H4 (cell line): ENCODE data around the gene KCNK2. TPM values are rescaled to one million over a fixed set of nuclear protein-coding genes. Genes with fewer than 3 reads are reported as not detected.

Experiments used
- DNase-seq: peaks from one replicate; pipeline ENCODE4 v3.0.0-alpha.2; 2015; ENCODE audit warnings: low spot score
- total RNA-seq: library from RNA; depleted of rRNA; stranded (reverse); fragments of >200 nt; shearing (Covaris generic); gene quantifications from 2 replicates; pipeline ENCODE4 v1.2.3, GENCODE V29; 2014; rRNA removed

KCNK2 gene, protein sequence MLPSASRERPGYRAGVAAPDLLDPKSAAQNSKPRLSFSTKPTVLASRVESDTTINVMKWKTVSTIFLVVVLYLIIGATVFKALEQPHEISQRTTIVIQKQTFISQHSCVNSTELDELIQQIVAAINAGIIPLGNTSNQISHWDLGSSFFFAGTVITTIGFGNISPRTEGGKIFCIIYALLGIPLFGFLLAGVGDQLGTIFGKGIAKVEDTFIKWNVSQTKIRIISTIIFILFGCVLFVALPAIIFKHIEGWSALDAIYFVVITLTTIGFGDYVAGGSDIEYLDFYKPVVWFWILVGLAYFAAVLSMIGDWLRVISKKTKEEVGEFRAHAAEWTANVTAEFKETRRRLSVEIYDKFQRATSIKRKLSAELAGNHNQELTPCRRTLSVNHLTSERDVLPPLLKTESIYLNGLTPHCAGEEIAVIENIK
- 0.60 and 1.7 TPM in 2 replicates for total RNA-seq

DNA sequence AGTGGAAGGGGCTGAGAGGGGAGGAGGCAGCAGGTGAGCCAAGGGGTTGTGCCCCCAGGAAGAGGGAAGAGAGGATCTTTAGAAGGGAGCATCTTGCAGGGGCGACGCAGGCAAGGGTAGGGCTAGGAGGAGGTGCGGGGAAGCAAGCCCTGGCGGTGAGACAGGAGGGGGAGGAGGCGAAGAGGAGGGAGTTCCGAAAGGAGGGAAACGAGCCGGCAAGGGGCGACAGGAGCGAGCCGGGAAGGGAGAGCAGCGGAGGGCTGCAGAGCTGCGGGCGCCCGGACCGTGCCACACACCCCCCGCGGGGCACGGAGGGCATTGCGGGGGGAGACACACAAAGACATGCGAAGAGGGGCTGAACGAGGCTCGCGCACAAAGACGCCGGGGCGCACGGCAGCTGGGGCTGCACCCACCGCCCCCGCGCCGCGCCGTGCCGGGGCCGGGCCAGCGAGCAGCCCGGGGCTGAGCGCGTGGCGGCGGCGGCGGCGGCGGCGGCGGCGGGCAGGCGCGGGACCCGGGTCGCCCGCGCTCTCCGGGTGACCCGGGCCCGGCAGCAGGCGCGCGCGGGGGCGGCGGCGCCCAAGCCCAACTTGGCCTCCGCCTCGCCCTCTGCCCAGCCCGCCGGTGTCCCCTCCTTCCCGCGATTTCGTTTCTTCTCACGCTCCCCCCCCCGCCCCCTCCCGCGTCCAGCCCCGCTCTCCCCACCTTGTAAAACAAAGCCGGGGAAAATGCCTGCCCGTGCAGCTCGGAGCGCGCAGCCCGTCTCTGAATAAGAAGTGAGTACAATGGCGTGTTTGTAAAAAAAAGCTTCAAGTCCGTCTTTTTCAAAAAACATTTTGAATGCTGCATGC is at the start of gene KCNK2:
Gene KCNK2 (plus strand): TSS at position 206 of the 851 bp plus-strand sequence. CDS start 649 bp downstream, outside the sequence.
- DNase-seq, result no peak

DNA sequence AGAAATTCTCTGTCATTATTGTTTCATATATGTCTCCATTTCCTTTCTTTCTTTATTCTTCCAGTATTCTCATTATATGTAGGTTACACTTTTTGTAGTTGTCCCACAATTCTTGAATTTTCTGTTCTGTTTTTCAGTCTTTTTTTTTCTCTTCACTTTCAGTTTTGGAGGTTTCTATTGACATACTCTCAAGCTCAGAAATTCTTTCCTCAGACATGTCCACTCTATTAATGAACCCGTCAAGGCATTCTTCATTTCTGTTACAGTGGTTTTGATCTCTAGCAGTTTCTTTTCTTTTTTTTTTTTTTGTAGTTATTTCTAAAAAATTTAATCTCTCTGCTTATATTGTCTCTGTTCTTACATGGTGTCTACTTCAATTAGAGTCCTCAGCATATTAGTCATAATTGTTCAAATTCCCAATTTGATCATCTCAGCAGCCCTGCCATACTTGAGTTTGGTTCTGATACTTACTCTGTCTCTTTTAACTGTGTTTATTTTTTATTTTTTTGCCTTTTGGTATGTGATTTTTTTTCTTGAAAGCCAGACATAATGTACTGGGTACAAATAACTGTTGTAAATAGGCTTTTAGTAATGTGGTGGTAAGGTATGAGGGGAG is 49.5 kb upstream of the KCNK2 start:
- no peak for DNase-seq

DNA sequence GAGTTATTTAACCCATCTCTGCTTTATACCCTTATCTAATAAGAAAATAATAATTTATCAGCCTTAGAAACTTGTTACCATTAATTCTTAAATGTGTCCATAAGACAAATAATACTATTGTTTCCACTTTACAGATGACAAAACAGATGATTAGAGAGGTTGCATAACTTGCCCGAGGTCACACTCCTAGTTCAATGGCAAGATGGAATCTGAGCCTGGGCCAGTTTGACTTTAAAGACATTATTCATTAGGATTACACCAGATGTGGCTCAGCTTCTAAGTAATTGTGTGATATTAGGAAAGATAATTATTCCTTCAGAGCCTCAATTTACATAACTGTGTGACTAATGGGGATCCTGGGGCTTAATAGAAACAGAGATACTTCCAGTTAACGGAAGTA is 42.3 kb upstream of the KCNK2 start:
- no peak for DNase-seq

DNA sequence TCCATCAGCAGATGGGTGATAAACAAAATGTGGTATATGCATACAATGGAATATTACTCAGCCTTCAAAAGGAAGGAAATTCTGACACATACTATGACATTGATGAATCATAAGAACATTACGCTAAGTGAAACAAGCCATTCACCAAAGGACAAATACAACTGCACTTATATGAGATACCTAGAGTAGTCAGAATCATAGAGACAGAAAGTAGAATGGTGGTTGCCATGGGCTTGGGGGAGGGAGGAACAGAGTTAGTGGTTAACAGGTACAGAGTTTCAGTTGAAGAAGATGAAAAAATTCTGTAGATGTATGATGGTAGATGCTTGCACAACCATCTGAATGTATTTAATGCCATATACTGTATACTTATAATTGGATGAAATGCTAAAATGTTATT is 39.1 kb upstream of the KCNK2 start:
- no peak for DNase-seq

DNA sequence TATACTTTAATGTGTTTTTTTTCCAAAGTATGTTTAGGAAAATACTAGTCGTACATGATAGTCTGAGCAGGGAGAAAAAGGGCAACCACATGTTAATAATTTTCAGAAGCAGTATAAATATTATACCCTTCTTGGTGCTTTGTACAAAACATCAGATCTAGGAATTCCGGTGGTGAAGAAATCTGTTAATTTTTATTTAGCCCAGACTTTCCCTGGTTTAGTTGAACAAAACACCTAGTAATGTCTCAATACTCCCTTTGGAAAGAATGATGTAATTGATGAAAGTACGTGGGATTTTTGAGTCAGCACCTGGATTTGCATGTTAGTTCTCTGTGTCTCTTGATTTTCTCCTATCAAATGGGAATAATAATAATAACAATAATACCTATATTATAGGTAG is 38.4 kb upstream of the KCNK2 start:
- DNase-seq, result no peak

DNA sequence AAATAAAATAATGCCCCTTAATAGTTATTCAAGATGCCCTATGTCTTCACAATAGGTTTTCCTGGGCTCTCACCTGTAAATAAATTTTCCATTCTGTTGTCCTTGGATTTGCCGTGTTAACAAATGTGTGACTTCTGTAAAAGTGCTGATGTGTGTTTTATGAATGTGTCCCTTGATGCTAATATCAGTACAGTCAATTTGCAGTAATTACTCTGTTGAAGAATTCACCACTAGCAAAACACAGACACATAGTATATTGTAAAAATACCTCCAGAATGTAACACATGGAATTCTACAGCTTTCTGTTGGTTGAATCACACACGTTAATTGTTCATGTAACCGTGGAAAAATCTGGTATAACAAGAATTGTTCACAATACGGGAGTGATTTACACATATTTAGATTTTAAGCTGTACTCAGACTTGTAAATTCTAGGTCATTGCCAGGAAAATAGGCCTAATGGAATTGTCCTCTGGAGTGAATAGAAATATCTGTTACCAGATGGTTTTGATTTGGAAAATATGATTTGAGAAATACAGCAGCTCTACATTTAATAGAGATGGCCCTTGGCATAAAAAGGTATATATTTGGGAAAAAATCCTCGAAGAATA is 36.7 kb upstream of the KCNK2 start:
- no peak for DNase-seq

DNA sequence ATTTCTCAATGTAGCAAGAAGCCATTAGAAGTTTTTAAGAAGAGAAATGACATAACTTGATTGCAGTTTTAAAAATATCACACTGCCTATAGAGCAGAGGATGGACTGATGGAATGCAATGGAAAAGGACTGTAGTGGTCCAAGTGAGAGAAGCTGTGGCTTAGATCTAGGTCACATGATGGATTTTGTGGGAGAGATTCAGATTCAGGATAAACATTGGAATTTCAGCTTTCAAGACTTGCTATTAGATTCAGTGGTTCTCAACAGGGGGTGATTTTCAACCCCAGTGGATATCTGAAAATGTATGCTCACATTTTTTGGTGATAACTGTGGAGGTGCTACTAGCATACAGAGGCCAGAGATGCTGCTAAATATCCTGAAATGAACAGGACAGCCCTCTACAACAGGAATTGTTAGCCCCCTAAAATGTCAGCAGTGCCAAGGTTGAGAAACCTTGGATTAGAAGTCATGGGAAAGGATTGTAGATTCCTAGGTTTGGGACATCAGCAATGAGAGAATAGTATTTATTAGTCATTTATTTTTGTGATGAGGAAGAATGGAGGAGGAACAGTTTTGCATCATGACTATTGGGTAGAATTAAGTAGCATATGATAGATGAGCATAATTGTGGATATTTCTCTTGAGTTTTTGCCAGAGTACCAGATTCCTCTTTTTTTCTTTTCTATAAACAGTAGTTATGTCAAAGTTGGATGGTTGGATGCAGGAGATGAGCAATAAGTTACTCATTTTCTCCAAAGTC is 30.1 kb upstream of the KCNK2 start:
- DNase-seq, result no peak

DNA sequence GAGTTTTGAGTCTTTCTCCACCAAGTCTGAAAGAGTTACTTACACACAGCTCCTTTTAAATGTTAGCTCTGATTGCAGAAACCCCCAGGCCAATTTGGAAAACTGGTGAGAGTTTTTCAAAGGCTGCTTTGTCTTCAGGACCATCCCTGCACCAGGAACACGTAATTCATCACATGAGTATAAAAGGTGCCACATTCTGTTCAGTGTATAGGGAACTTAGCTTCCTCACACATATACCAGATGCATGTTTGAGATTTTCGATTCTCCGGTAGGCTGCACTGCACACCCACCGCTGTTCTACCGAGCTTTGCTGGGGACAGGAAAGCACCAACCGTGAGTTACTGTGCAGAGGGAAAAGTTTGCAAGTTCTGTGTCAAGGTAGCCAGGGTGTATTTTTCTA is 28.3 kb upstream of the KCNK2 start:
- no peak for DNase-seq

DNA sequence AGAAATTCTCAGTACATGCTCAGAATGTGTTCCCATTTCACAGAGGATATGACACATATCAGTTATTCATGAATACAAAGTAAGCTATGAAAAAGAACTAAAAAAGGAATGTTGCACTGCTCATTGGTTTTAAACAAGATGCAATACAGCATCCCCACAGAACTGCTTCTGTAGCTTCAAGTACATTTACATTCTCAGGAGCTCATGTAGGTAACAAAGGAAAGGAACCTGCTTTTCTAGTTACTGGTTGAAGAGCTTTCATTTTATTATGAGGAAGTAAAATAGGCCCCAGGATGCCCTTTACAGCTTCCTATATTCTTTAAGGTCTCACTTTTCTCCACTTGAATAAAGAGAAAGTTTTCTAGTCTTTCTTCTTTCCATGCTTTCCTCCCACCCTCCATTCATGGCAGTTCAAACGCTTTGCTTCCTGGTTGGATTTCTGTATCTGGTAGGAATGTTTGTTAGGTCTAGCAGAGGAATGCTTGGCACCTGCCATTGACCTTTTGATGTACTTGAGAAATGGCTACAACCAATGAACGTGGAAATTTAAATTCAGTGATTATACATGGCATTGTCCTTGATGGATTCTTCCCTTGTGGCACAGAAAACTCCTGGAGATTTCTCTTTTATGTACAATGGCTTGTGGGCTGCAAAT is 27.1 kb upstream of the KCNK2 start:
- no peak for DNase-seq

DNA sequence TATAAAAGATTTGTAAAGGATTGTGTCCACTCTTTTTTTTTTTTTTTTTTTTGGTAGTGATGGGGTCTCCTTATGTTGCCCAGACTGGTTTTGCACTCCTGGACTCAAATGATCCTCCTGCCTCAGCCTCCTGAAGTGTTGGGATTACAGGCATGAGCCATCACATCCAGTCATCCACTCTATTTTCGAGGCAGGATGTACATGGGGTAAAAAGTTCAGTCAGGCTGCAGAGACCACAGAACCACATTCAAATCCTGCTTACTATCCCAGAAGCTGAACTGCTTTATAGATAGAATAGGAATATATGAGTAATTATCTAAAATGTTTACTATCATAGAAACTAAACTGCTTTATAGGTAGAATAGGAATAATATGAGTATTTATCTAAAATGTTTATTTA is 26.0 kb upstream of the KCNK2 start:
- DNase-seq, result no peak

DNA sequence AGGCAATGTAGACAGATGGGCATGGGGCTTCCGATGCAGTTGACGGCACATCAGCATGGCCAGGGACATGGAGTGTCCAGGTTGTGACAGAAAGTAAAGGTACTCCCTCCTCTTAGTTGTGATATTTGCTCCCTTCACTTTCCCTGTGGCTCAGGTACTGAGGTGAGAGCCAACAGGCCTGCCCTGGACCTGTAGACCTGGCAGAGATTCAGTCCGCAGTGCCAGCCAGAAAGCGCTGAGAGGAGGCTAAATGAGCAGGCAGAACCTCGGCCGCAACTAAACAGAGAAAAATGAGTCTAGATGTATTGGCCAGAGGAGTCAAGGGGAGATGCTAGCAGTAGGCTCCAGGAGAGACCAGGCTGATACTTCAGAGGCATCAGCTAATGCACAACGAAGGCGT is 22.6 kb upstream of the KCNK2 start:
- DNase-seq, result no peak

DNA sequence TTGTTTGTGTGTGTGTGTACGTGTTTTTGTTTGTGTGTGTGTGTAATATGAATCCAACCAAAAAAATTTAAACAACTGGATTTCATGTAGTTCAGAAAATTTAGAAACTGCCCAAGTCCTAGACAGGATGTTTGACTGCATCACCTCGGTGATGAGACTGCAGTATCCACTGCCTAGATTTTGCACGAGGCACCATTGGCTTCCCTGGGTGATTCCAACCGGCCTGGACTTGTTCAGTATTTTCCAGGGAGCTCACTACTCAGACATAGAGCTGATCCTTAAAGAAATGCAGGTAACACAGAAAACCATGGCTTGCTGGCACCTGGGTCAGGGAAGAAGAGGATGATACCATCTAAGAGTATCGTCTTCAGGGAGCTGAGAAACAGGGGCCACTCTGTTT is 18.2 kb upstream of the KCNK2 start:
- no peak for DNase-seq

DNA sequence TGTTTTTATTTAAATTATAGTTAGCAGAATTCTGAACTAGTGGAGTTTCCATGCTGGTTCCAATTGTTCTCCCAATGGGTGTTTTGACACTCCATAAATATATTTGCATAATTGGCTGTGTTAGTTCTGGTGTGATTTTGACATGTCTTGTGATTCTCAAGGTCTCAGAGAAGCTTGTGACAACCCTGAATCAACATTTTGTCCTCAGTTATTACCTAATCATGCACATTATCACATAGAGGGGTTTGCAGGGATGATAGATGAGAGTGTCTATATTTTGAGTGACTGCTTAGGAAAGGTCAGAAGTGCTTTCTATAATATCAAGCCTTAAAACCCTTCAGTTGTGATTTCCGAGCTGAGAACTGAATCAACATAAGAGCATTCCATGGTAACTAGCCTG is 11.5 kb upstream of the KCNK2 start:
- DNase-seq, result no peak

DNA sequence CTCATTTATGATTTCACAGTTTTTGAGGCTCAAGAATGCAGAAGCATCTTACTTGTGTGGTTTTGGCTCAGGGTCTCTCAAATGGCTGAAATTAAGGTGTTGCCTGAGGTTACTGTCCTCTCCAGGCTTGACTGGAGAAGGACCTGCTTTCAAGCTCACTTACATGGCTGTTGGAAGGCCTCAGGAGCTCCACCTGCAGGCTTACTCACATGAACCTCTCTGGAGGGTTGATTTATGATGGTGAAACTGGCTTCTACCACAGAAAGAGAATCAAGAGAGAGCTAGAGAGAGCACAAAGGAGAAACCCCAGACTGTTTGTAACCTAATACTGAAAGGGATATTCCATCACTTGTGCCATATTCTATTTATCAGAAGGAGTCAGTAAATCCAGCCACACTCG is 6.2 kb upstream of the KCNK2 start:
- peak; percentile 17 for DNase-seq

DNA sequence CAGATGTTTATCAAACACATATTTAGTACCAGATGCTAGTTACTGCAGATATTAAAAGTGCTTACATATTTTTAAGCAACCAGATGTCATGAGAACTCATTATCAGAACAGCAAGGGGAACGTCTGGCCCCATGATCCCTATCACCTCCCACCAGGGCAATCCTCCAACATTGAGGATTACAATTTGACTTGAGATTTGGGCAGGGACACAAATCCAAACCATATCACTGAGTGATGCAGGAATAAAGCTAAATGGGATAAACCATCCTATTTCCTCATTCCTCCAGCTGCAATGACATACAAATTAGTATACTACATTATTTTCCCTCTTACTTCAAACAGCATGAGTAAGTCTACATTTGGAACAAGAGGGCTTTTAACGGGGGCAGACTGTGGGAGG is 3.1 kb upstream of the KCNK2 start:
- no peak for DNase-seq

DNA sequence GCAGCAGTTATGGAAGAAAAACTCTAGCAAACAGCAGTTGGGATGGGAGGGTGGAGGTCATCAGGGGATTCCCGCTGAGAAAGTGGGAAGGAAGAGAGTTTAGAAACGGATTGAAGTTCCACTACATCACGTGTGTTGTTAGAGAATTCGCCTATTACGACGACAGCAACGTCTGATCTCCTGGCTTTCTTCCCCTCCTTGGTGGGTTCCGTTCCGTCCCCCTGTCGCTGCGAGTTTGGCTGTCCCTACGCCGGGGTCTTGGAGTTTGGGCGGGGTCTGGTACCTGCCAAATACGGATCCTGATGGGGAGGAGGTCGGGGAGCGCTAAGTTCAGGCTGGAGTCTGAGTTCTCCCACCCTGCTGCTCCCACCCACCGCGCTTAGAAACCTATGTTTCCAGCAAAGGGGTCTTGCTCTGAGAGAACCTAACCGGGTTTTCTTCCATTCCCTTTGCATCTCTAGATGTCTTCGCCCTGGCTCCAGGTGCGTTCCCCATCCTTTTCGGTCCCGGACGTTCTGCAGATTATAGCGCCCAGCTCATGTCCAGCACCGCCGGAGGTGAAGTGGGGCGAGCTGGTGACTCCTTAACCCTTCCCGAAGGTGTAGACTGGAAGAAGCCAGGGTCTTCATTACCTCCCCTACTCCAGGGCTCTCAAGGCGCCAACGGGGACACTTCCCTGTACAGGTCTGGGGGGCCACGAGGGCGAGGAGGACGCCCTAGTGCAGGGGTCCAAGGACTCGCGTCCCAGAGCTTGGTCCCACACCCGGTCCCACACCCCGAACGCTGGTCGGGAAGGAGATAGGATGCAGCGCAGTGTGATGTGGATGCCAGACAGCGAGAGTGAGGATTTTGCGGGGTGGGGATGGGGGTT is 641 bp upstream of the KCNK2 start:
- no peak for DNase-seq

DNA sequence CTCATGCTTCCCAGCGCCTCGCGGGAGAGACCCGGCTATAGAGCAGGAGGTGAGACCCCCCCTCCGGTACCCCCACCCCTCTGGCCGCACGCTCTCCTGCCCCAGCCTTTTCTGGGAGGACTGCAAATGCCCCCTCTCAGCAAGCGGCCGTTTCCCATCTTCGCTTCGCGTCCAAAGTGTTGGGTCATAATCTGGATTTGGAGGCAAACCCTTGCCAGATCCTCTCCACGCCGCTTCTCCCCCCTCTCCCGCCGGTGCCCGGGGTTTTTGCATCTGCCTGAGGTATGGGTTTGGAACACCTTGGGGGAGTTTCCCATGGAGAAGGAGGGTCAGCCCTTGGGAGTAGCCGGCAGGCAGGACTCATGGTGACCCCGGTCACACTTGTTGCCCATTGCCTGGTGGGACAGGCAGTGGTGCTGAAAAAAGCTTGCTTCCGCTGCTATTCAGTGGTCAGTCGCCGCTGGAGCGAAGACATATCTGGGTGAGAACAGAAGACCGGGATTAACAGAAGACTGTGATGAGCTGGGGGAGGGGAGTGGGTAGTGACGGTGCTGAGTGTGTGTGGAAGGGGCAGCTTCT is 935 bp downstream of the KCNK2 start:
- DNase-seq, result no peak

DNA sequence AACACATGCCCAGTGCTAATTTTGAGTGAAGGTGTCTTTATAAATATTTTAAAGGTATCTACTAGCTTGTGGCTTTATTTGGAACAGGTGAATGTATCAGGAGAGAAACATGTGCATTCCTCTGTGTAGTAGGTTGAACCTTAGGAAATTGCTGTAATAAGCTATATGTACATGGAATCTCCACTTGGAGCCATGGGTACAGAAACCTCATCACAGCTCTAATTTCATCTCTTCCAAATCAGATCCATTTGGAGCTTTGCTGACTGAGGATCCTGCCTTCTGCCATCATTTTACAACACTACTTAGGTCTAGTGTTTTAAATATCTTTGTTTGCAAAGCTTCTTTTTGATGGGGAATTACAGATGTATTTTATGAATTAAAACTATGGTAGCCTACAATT is 2.1 kb downstream of the KCNK2 start:
- no peak for DNase-seq

DNA sequence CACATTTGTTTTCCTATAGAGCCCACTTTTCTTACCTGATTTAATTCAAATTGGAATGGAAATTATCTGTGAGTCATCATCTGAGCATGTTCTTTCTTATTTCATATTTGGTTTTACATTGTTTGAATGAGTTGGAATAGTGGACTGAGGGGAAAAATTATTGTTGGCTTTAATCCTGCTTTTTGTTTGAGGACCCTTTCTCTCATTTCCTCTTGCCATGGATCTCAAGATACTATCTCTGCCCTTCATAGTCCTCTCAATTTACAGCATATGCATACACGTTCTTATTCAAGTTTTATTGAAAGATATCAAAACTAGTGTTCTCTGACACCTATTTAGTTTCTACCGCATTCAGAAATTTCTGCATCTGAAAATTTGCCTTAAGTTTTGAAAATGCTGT is 5.1 kb downstream of the KCNK2 start:
- no peak for DNase-seq
